Embryonic facial prominence (tissue), 1 donor: ENCODE results near the gene RNF31.

Source experiments
- DNase-seq: peaks from one replicate; pipeline ENCODE4 v3.0.0-alpha.2; 2016; ENCODE audit errors: extremely low spot score

Gene RNF31

DNA sequence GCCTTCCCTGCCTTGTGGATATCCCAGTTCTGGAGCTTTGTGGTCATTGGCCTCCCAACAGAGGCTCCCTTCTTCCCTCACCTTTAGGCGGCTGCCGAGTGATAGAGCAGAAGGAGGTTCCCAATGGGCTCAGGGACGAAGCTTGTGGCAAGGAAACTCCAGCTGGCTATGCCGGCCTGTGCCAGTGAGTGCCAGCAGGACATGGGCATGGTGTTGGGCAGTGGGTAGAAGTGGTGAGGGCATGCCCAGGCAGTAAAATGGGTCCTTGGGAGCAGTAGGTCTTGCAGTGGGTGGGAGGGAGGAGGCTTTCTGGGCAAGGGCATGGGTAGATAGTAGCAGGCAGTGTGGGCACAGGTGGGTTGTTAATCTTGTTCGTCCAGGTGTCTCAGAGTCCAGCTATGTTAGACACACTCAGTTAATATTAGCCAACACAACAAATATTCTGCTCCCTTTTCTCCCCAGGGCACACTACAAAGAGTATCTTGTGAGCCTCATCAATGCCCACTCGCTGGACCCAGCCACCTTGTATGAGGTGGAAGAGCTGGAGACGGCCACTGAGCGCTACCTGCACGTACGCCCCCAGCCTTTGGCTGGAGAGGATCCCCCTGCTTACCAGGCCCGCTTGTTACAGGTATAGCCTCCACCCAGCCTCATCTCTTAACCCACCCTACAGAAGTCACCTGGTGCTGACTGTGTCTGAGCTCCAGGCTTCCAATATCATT, 12.6 kb downstream of the RNF31 start:
- DNase-seq = no peak

DNA sequence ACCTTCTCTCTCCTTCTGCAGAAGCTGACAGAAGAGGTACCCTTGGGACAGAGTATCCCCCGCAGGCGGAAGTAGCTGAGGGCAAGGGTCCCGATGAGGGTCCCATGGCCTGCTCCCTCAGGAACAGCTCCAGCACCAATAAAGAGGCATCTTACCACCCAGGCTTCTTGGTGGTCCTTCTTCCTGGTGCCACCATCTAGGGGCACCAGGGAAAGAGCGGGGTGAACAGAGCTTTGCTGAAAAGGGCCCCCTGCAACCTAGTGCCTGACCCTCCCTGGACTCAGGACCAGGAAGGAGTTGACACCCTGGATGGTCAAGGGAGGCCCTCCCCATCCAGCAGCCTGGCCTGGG, 13.2 kb downstream of the RNF31 start:
- DNase-seq = no peak

DNA sequence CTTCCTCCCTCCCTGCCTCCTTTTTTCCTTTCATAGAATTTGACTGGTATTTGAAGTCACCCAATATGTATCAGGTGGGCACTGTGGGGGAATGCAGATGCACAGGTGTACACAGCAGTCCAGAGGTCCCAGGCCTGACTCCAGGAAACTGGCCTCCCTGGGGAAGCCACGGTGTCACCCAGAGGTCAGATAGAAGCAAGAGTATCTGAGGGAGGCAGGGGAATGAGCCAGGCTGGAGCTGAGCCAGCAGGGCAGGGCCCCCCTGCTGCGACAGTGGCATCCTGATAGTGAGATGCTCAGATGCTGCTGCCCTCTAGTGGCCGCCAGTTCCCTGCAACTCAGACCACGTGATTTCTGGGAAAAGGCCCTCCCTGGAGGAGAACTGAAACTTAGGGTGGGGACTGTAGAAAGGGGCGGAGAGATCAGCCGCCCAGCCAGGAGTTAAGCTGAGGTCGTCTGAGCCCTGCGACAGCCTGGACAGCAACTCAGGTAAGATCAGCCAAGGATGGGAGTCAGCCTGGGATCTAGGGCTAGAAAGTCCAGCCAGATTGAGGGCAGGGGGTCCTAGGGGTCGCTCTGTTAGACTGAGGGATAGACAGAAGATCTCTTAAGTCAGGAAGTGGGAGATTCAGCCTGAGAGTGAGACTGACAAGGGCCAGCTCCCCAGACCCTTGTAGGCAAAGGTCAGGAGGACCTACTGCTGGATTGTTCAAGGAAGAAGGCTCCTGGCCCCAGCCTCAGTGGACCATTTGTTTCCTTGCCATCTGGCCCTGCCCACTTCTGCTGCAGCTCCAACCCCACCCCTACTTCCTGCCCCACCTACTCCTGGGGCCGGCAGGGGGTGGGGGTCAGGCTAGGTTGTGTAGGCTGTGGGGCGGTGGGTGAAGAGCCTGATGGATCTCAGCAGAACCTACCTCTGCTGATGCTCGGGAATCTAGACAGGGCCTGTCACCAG, 13.8 kb downstream of the RNF31 start, which contains the start of gene IRF9:
IRF9 (plus strand) TSS at position 416 of the 955 bp plus-strand sequence. CDS start 880 bp downstream, outside the sequence.
- DNase-seq = peak; percentile 89

GRCh38 chr14:24162093-24162492, 14.8 kb downstream of the RNF31 start:
- no peak for DNase-seq

- DNase-seq = no peak
Observed at GRCh38 chr14:24164518-24164991, 17.3 kb downstream of the RNF31 start.

DNA sequence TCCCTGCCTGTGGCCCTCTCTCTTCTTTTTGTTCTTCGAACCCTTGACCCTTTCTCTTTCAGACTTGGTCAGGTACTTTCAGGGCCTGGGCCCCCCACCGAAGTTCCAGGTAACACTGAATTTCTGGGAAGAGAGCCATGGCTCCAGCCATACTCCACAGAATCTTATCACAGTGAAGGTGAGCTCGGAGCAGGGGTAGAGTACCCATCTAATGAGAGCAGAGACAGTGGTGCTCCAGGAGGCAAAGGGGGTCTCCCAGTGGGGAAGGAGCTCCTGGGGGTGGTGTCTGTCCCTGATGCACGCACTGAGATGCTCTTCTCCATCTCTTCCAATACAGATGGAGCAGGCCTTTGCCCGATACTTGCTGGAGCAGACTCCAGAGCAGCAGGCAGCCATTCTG, 18.5 kb downstream of the RNF31 start:
- no peak for DNase-seq

DNA sequence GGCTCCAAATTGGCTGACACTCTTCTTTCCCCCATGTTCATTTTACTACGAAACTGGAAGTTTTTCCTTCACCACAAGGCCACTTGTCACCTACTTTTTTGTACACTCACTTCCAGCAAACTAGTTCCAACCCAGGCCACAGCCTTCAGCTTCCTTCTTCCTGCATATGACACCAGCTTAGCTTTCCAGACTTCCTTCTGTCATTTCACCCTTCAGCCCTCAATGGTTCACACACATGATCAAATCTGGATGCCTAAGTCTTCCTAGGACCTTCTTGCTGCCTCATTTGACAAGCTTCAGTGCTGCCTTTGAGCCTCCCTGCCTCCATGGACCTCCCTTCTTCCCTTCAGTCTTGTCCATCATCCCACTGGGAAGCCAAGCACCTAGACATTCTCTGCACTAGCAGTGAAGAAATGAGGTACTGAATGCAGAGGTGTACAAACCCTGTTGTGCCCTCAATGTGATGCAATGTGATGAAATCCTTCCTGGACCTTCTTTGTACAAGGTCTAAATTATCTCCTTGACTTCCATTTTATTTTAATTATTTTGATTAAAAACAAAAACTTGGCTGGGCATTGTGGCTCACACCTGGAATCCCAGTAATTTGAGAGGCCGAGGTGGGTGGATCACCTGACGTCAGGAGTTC, 20.3 kb downstream of the RNF31 start:
- no peak for DNase-seq

DNA sequence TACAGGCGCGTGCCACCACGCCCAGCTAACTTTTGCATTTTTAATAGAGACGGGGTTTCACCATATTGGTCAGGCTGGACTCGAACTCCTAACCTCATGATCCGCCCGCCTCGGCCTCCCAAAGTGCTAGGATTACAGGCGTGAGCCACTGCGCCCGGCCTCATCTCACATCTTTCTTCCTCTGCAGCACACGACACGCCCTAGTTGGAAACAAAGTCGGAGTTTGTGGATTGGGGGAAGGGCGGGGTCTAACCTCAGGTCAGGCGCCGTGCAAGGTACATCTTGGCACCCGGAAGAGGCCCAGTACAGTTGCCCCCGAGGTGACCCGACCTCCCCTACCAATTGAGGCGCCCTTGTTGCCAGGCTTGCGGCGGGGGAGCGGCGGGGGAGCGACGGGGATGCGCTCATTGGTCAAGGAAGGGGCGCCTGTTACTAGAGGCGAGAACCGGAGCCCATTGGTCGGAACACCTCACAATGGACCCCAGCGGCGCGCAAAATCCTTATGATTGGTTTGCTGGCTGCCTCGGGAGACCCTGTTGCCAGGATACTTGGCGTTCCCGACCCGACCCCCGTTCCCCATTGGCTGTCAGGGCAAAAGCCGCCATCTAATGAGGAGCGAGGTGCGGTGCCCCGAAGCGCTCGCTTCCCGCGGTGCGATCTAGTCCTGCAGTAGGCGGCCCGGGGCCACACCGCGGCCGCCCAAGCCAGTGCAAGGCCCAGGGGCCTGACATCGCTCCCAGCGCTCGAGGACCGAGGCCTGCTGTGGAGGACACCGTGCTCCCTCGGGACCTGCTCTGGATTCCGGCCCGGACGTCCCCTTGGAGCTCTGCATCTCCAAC, 24.3 kb downstream of the RNF31 start, which contains the start of gene REC8:
REC8 (plus strand) TSS at position 659 of the 839 bp plus-strand sequence. CDS start 473 bp downstream, outside the sequence.
- DNase-seq = peak; percentile 85

- DNase-seq = no peak
Observed at GRCh38 chr14:24172261-24172860, 25.1 kb downstream of the RNF31 start.

DNA sequence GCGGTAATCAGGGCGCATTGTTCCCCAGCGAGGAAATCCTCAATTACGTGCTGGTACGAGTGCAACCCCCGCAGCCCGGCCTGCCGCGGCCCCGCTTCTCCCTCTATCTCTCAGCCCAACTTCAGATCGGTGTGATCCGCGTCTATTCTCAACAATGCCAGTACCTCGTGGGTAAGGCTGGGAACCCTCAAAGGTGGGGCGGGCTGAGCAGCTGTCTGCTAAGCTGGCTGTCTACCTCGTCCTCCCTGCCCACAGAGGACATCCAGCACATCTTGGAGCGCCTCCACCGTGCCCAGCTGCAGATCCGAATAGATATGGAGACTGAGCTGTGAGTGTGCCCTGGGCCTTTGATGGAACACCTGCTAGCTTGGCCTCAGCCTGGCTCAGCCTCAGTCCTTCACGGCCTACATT, 25.6 kb downstream of the RNF31 start:
- no peak for DNase-seq

- DNase-seq = no peak
Observed at GRCh38 chr14:24176599-24176998, 29.3 kb downstream of the RNF31 start.

DNA sequence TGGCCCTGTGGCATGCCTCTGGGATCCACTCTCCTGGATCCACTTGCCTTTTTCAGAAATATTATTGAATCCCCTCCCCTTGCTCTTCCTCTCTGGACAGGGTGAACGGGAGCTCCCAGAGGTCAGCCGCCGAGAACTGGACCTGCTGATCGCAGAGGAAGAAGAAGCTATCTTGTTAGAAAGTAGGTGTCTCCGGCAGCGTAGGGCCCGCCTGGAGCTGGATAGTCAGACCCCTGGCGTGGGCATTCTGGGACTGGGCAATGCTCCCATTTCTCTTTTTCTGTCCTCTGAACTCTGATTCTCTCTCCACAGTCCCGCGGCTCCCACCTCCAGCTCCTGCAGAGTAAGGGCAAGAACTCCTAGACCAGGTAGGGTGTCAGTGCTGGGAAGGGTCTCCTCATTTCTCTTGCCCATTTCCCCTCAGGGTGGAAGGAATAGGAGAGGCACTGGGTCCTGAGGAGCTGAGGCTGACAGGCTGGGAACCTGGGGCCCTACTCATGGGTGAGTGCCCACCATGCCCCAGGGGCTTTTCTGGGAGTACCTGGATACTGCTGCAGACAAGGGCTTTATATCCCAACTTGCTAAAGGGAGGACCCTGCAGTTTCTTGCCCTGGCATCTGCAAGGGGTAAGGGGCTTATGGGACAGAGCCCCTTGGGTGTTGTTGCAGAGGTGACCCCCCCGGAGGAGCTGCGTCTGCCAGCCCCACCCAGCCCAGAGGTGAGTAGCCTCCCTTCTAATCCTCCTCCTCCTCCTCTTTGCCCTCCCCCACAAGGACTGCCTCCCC, 29.9 kb downstream of the RNF31 start:
- DNase-seq = no peak

- DNase-seq = no peak
Observed at GRCh38 chr14:24177891-24178290, 30.6 kb downstream of the RNF31 start.

DNA sequence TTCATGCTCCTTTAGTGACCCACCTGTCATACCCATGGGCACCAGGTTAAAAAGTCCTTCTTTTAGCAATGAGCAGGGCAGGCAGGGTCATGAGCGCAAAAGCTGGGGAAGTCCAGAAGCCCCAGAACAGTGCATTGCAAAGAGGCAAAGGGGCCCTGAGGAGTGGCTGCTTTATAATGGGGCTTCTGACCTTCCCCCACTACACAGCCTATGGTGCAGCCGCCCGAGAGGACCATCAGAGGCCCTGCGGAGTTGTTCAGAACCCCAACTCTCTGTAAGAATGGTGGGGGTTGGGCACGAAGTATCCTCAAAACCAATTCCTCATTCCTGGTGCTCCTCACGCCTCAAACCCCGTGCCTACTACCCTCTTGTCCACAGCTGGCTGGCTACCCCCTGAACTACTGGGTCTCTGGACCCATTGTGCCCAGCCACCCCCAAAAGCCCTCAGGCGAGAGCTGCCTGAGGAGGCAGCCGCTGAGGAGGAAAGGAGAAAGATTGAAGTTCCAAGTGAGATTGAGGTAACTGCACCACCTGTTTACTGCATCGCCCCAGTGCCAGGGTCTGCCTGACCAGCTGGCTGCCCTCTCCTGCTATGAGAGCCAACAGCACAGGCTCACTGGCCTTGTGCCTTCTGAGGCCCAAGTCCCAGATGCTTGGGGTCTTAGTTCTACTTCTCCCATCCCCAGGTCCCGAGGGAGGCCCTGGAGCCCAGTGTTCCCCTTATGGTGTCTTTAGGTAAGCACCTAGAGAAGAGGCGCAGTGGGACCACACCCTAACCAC, 31.3 kb downstream of the RNF31 start:
- no peak for DNase-seq

- no peak for DNase-seq
Observed at GRCh38 chr14:24179294-24179960, 32.1 kb downstream of the RNF31 start.

GRCh38 chr14:24179961-24180796, 32.9 kb downstream of the RNF31 start:
- DNase-seq = no peak

GRCh38 chr14:24181371-24182077, 34.2 kb downstream of the RNF31 start:
- DNase-seq = no peak
